K562 (cell line): ENCODE data around the gene RALGPS1. TPM values are rescaled to one million over a fixed set of nuclear protein-coding genes. Genes with fewer than 3 reads are reported as not detected.

Experiments
- ATAC-seq: fragments of 200-7000 bp; cut with Tn5 transposase; 3 replicates; pipeline ENCODE4 v1.9.1; 2020; ENCODE audit warnings: moderate library complexity
- BruUV-seq: library from RNA; stranded (reverse); fragments of 400-500 nt; replicated peaks from 2 replicates; lab custom pipeline; 2021; lab: Mats Ljungman, UMichigan
- CTCF ChIA-PET: fragments of 300-600 bp; formaldehyde crosslinking; extraction: SDS; loops from one replicate; lab custom pipeline; 2021; ENCODE audit warnings: low intra/inter-chr PET ratio; lab: Yijun Ruan, JAX
- POLR2A ChIA-PET: fragments of 300-600, 350-650 bp; sonication (Branson Sonifier 250); formaldehyde crosslinking; extraction: SDS; loops from one replicate; lab custom pipeline; 2021; ENCODE audit warnings: antibody characterized with exemption, inconsistent platforms; lab: Yijun Ruan, JAX
- DNase-seq, 4 experiments: peaks; one replicate each; pipeline versions ENCODE4 v3.0.0 to v3.0.0-alpha.2; 2011 to 2018; ENCODE audit warnings: low spot score in 3 of 4, mixed read lengths in 3 of 4; ENCODE audit errors: extremely low read depth in 1 of 4
- FAIRE-seq: peaks from 2 replicates; lab custom pipeline; 2011; peaks lifted over from hg19 to GRCh38; lab: Jason Lieb, UNC
- H2AFZ ChIP-seq: 2 replicates; pipeline ENCODE4 v1.6.0; 2011; ENCODE audit warnings: low read depth, low read length, control low read depth, inconsistent platforms
- H3K27ac ChIP-seq: fragments of 200-600 bp; 3 replicates; pipeline ENCODE4 v1.8.0; 2011; ENCODE audit warnings: low read depth, mild to moderate bottlenecking, control low read depth, inconsistent platforms, low read length, moderate library complexity, mixed read lengths; ENCODE audit errors: extremely low read depth
- H3K27me3 ChIP-seq, 2 experiments: fragments of 300-600 bp in 1 of 2; 2 replicates in 1 of 2; 3 replicates in 1 of 2; pipeline versions ENCODE4 v1.6.0 to v1.8.0; 2011; ENCODE audit warnings: inconsistent platforms in 2 of 2, low read length in 2 of 2, mild to moderate bottlenecking in 1 of 2, mixed read lengths in 1 of 2, moderate library complexity in 1 of 2; ENCODE audit not compliant: control insufficient read depth in 2 of 2, insufficient read depth in 2 of 2
- H3K36me3 ChIP-seq: fragments of 300-600 bp; 3 replicates; pipeline ENCODE4 v1.8.0; 2011; ENCODE audit warnings: mild to moderate bottlenecking, low read length, inconsistent platforms; ENCODE audit not compliant: control insufficient read depth, insufficient read depth
- H3K4me1 ChIP-seq, 2 experiments: fragments of 200-600 bp in 1 of 2; replicated peaks in 1 of 2; 2 replicates in 1 of 2; 3 replicates in 1 of 2; pipeline versions ENCODE4 v1.5.1 to v1.8.0; 2011; ENCODE audit warnings: inconsistent platforms in 2 of 2, low read length in 2 of 2, mild to moderate bottlenecking in 1 of 2, mixed read lengths in 1 of 2, moderate library complexity in 1 of 2; ENCODE audit not compliant: control insufficient read depth in 2 of 2, insufficient read depth in 2 of 2
- H3K4me2 ChIP-seq: 2 replicates; pipeline ENCODE4 v1.6.1; 2011; ENCODE audit warnings: low read length, control low read depth, inconsistent platforms, mixed read lengths; ENCODE audit not compliant: insufficient read depth
- H3K4me3 ChIP-seq: fragments of 200-600 bp; sonication (generic), shearing (Covaris generic); 2 replicates; pipeline ENCODE4 v1.5.1; 2016; ENCODE audit warnings: control low read depth, inconsistent platforms
- H3K79me2 ChIP-seq: fragments of 200-600 bp; 3 replicates; pipeline ENCODE4 v1.8.0; 2011; ENCODE audit warnings: low read length, inconsistent platforms; ENCODE audit not compliant: control insufficient read depth, insufficient read depth
- H3K9ac ChIP-seq, 2 experiments: 2 replicates each; pipeline versions ENCODE4 v1.6.0 to v1.6.1; 2011; ENCODE audit warnings: low read depth in 2 of 2, low read length in 2 of 2, control low read depth in 1 of 2, inconsistent platforms in 1 of 2, mild to moderate bottlenecking in 1 of 2, mixed read lengths in 1 of 2; ENCODE audit not compliant: insufficient read depth in 1 of 2
- H3K9me1 ChIP-seq: one replicate; pipeline ENCODE4 v1.6.0; 2011; ENCODE audit warnings: inconsistent platforms, mild to moderate bottlenecking, low read length, moderate library complexity; ENCODE audit not compliant: control insufficient read depth, insufficient read depth
- H3K9me3 ChIP-seq: replicated peaks from 2 replicates; pipeline ENCODE4 v1.5.1; 2011; ENCODE audit warnings: low read depth, low read length, inconsistent platforms; ENCODE audit not compliant: control insufficient read depth, insufficient read depth
- H4K20me1 ChIP-seq: replicated peaks from 2 replicates; pipeline ENCODE4 v1.6.1; 2011; ENCODE audit warnings: low read length, inconsistent platforms, mixed read lengths; ENCODE audit not compliant: control insufficient read depth, insufficient read depth
- CBX8 ChIP-seq: fragments of 200-600 bp; sonication (generic); IDR thresholded peaks from 2 replicates; pipeline ENCODE4 v1.6.1; 2012; ENCODE audit warnings: borderline replicate concordance, mixed run types, low read depth, mild to moderate bottlenecking, moderate library complexity, mixed read lengths, low read length, control low read depth, inconsistent platforms; ENCODE audit not compliant: poor library complexity, severe bottlenecking; ENCODE audit errors: extremely low read depth
- GABPA ChIP-seq: fragments of 200-800 bp; sonication (Bioruptor generic); conservative IDR thresholded peaks from 2 replicates; pipeline ENCODE4 v1.6.1; 2016; ENCODE audit warnings: low read depth, missing genetic modification characterization, missing compliant biosample characterization
- JUNB ChIP-seq: fragments of 450-650 bp; formaldehyde crosslinking; conservative IDR thresholded peaks from 2 replicates; pipeline ENCODE4 v1.4.0; 2020; ENCODE audit warnings: mild to moderate bottlenecking
- MAZ ChIP-seq, 2 experiments: fragments of 450-650 bp in 1 of 2; sonication (generic) in 1 of 2; formaldehyde crosslinking; IDR thresholded peaks in 1 of 2; conservative IDR thresholded peaks in 1 of 2; 2 replicates each; pipeline versions ENCODE4 v1.4.0 to v1.5.0; 2020; ENCODE audit warnings: mild to moderate bottlenecking in 1 of 2, missing genetic modification reagents in 1 of 2
- MEIS2 ChIP-seq: fragments of 450-650 bp; IDR thresholded peaks from 2 replicates; pipeline ENCODE4 v1.6.1; 2014; ENCODE audit warnings: mild to moderate bottlenecking; ENCODE audit not compliant: partially characterized antibody
- NFRKB ChIP-seq: fragments of 450-650 bp; IDR thresholded peaks from 2 replicates; pipeline ENCODE4 v1.6.1; 2016; ENCODE audit warnings: low read depth
- NUFIP1 ChIP-seq: fragments of 450-650 bp; IDR thresholded peaks from 2 replicates; pipeline ENCODE4 v1.6.1; 2018; ENCODE audit not compliant: partially characterized antibody
- SIN3B ChIP-seq: fragments of 450-650 bp; IDR thresholded peaks from 2 replicates; pipeline ENCODE4 v1.6.1; 2017; ENCODE audit warnings: low read depth, mild to moderate bottlenecking, moderate library complexity
- SRF ChIP-seq, 2 experiments: fragments of 250-450, 450-650 bp in 1 of 2; sonication (Bioruptor Pico) in 1 of 2; sonication (generic) in 1 of 2; formaldehyde crosslinking; IDR thresholded peaks; 2 replicates each; pipeline versions ENCODE4 v1.5.0 to v1.5.1; 2020 to 2022; ENCODE audit warnings: mild to moderate bottlenecking in 1 of 2, missing genetic modification reagents in 1 of 2
- SUPT5H ChIP-seq: fragments of 450-650 bp; IDR thresholded peaks from 2 replicates; pipeline ENCODE4 v1.6.1; 2016
- TSHZ1 ChIP-seq: fragments of 250-450 bp; sonication (Bioruptor Pico); IDR thresholded peaks from 2 replicates; pipeline ENCODE4 v1.4.0; 2020; ENCODE audit warnings: mild to moderate bottlenecking, moderate library complexity
- ZBTB5 ChIP-seq: fragments of 450-650 bp; IDR thresholded peaks from 2 replicates; pipeline ENCODE4 v1.6.1; 2017; ENCODE audit warnings: antibody characterized with exemption
- ZEB2 ChIP-seq: fragments of 450-650 bp; IDR thresholded peaks from 2 replicates; pipeline ENCODE4 v1.6.1; 2016
- WGBS: fragments of 100-300 bp; shearing (Covaris generic); methylation state at CpG from one replicate; pipeline ENCODE4 v1.1.6; 2016; ENCODE audit warnings: low coverage, mixed read lengths; ENCODE audit not compliant: insufficient coverage; ENCODE audit errors: missing lambda C conversion rate; 5-methylcytosine and 5-hydroxymethylcytosine counted together
- in situ Hi-C: fragments of 300-500 bp; cut with MboI; formaldehyde crosslinking; loops from 4 replicates; pipeline ENCODE4 v1.15.0; 2018; ENCODE audit warnings: inconsistent platforms, mixed read lengths
- intact Hi-C: fragments of 100-400 bp; cut with micrococcal nuclease; formaldehyde crosslinking; loops from 2 replicates; pipeline ENCODE4 v1.14.2; 2022
- polyA plus RNA-seq, 8 experiments: library from polyadenylated mRNA; depleted of rRNA in 4 of 8; stranded (reverse) in 5 of 8; unstranded in 3 of 8; fragments of >200 nt; fragmentation: Nextera tagmentation in 2 of 8; fragmentation: Illumina TruSeq in 1 of 8; extraction: Ambion mirVana in 2 of 8; extraction: Trizol in 1 of 8; gene quantifications; 2 replicates each; pipeline versions ENCODE4 v1.2.1 to v1.2.3, GENCODE V29; 2011 to 2014; ENCODE audit warnings: inconsistent platforms in 1 of 8, missing spikeins in 1 of 8
- total RNA-seq, 7 experiments: library from RNA; depleted of rRNA in 6 of 7; stranded (reverse); fragments of >200 nt in 6 of 7; fragmentation: Illumina TruSeq in 2 of 7; extraction: Trizol in 2 of 7; gene quantifications; 2 replicates each; pipeline versions ENCODE4 v1.2.1 to v1.2.3, GENCODE V29; 2011 to 2021; ENCODE audit warnings: low replicate concordance in 1 of 7

RALGPS1 gene
- total and polyA plus RNA-seq, 9 of the 15 experiments (the other 6 are each of a cell fraction or from before 2014, with no cell fraction given) = 0.04 to 2.6 (median 1.5) TPM

GRCh38 chr9:127022913-127023660 lies 108.5 kb downstream of the RALGPS1 start:
- ChIA-PET POLR2A (no interaction called here), CTCF (no interaction called here)
- ATAC-seq = no peak
- Histone ChIP-seq H3K9me3 (no peaks in the 10 kb centered on the region), H3K27ac (no peak overlapping the region), H3K79me2 (no peaks in the 10 kb centered on the region), H2AFZ (no peak overlapping the region), H3K27me3 (peaks cover 6 to 15% of the 10 kb centered on the region in 2 experiments; a peak in 4 of 5 replicates), H3K4me1 (0 out of 5 replicates have a peak, but pooled peaks cover 0 to 2% of the 10 kb centered on the region in 2 experiments), H4K20me1 (no peaks in the 10 kb centered on the region), H3K36me3 (no peaks in the 10 kb centered on the region), H3K9ac (no peak overlapping the region), H3K4me3 (no peak overlapping the region), H3K9me1 (no peaks in the 10 kb centered on the region), H3K4me2 (no peak overlapping the region)
- in situ Hi-C loops (no loop called here), intact Hi-C loops (no loop called here)
- TF ChIP-seq TSHZ1 = no peak
- TF ChIP-seq MEIS2 = no peak
- no peak for TF ChIP-seq ZBTB5
- no peak for TF ChIP-seq ZEB2
- TF ChIP-seq SUPT5H = no peak
- no peak for TF ChIP-seq JUNB (CRISPR knock-in tag)
- no peak for TF ChIP-seq NUFIP1
- no peak for TF ChIP-seq GABPA (tag)
- TF ChIP-seq CBX8 = no peak
- no peak for TF ChIP-seq NFRKB
- no peak for TF ChIP-seq SIN3B
- TF ChIP-seq SRF (CRISPR knock-in tag; IDR thresholded peaks at IDR 0.05) = no peak
- TF ChIP-seq MAZ (CRISPR knock-in tag; conservative IDR thresholded peaks at IDR 0.05 in 1 of 2, IDR thresholded peaks at IDR 0.05 in 1 of 2) = no peak
- WGBS = 6% methylated on average over 2 of the region's 3 CpGs
- BruUV-seq = no TSS peak
- no peak for FAIRE-seq
- no peak for DNase-seq
